K562 (cell line): ENCODE measurements around the gene WT1. TPM values are rescaled to one million over a fixed set of nuclear protein-coding genes. Genes with fewer than 3 reads are reported as not detected.

ENCODE experiments used
- ATF2 ChIP-seq: sonication (generic); formaldehyde crosslinking; IDR thresholded peaks from 2 replicates; pipeline ENCODE4 v1.8.1; 2022; ENCODE audit warnings: missing genetic modification reagents
- HDAC8 ChIP-seq: fragments of 450-650 bp; IDR thresholded peaks from 2 replicates; pipeline ENCODE4 v1.6.1; 2016; ENCODE audit warnings: mild to moderate bottlenecking, missing genetic modification characterization, moderate library complexity, missing compliant biosample characterization
- HNRNPK ChIP-seq: fragments of 200-400 bp; formaldehyde crosslinking; IDR thresholded peaks from one replicate; pipeline ENCODE4 v1.6.1; 2018; ENCODE audit warnings: mild to moderate bottlenecking, low read depth, low read length; ENCODE audit not compliant: poor library complexity, severe bottlenecking
- HNRNPLL ChIP-seq: fragments of 200-400 bp; formaldehyde crosslinking; IDR thresholded peaks from 2 replicates; pipeline ENCODE4 v1.6.1; 2017; ENCODE audit warnings: low read length, low read depth, mild to moderate bottlenecking; ENCODE audit not compliant: poor library complexity, severe bottlenecking
- KDM4B ChIP-seq, 2 experiments: fragments of 450-650 bp in 1 of 2; sonication (generic) in 1 of 2; IDR thresholded peaks; 2 replicates each; pipeline ENCODE4 v1.6.1; 2016 to 2017; ENCODE audit warnings: borderline replicate concordance in 2 of 2, antibody characterized with exemption in 1 of 2, low read depth in 1 of 2, mild to moderate bottlenecking in 1 of 2
- NR0B1 ChIP-seq: fragments of 450-650 bp; IDR thresholded peaks from one replicate; pipeline ENCODE4 v1.6.1; 2018; ENCODE audit warnings: mild to moderate bottlenecking, moderate library complexity; ENCODE audit not compliant: partially characterized antibody
- RBM25 ChIP-seq: fragments of 200-400 bp; formaldehyde crosslinking; IDR thresholded peaks from 2 replicates; pipeline ENCODE4 v1.6.1; 2018; ENCODE audit warnings: low read length, low read depth, moderate library complexity; ENCODE audit not compliant: severe bottlenecking
- SOX6 ChIP-seq: fragments of 450-650 bp; IDR thresholded peaks from 2 replicates; pipeline ENCODE4 v1.6.1; 2014; ENCODE audit warnings: mild to moderate bottlenecking
- TSHZ1 ChIP-seq: fragments of 250-450 bp; sonication (Bioruptor Pico); IDR thresholded peaks from 2 replicates; pipeline ENCODE4 v1.4.0; 2020; ENCODE audit warnings: mild to moderate bottlenecking, moderate library complexity
- polyA plus RNA-seq, 8 experiments: library from polyadenylated mRNA; depleted of rRNA in 4 of 8; stranded (reverse) in 5 of 8; unstranded in 3 of 8; fragments of >200 nt; fragmentation: Nextera tagmentation in 2 of 8; fragmentation: Illumina TruSeq in 1 of 8; extraction: Ambion mirVana in 2 of 8; extraction: Trizol in 1 of 8; gene quantifications; 2 replicates each; pipeline versions ENCODE4 v1.2.1 to v1.2.3, GENCODE V29; 2011 to 2014; ENCODE audit warnings: inconsistent platforms in 1 of 8, missing spikeins in 1 of 8
- total RNA-seq, 7 experiments: library from RNA; depleted of rRNA in 6 of 7; stranded (reverse); fragments of >200 nt in 6 of 7; fragmentation: Illumina TruSeq in 2 of 7; extraction: Trizol in 2 of 7; gene quantifications; 2 replicates each; pipeline versions ENCODE4 v1.2.1 to v1.2.3, GENCODE V29; 2011 to 2021; ENCODE audit warnings: low replicate concordance in 1 of 7

Gene WT1
- total and polyA plus RNA-seq, 9 of the 15 experiments (the other 6 are each of a cell fraction or from before 2014, with no cell fraction given) = 7.1 to 33.8 (median 19.4) TPM

GRCh38 chr11:32400670-32401369 lies 34.5 kb downstream of the WT1 start (continued):
- TF ChIP-seq HNRNPLL (no peak), SOX6 (no peak), NR0B1 (no peak), HNRNPK (no peak), TSHZ1 (CRISPR knock-in tag) (no peak), KDM4B (IDR thresholded peaks at IDR 0.05; ENCODE audit: borderline replicate concordance in 2 of 2, low read depth in 1 of 2) (no peak), RBM25 (peak; percentile 82), HDAC8 (no peak), ATF2 (CRISPR knock-in tag) (0 out of 2 replicates have a peak, but pooled peaks have one; percentile 5)
